Endodermal cell (in vitro differentiated cells): ENCODE measurements around the gene SIAH3. TPM values are rescaled to one million over a fixed set of nuclear protein-coding genes. Genes with fewer than 3 reads are reported as not detected.
A peak's percentile ranks its signal among the peaks of the same experiment; 100 is the strongest.

Experiments
- DNase-seq: peaks from one replicate; pipeline ENCODE4 v3.0.0-alpha.2; 2017
- H3K27ac ChIP-seq: 2 replicates; pipeline ENCODE4 v1.5.1; 2013; ENCODE audit warnings: mild to moderate bottlenecking, low read depth, low read length, moderate library complexity
- H3K27me3 ChIP-seq: 2 replicates; pipeline ENCODE4 v1.6.1; 2013; ENCODE audit warnings: mild to moderate bottlenecking, low read length, moderate library complexity; ENCODE audit not compliant: insufficient read depth, control insufficient read depth, poor library complexity, severe bottlenecking
- H3K36me3 ChIP-seq: 2 replicates; pipeline ENCODE4 v1.7.0; 2013; ENCODE audit warnings: mild to moderate bottlenecking, low read length, moderate library complexity; ENCODE audit not compliant: control insufficient read depth, insufficient read depth
- H3K4me1 ChIP-seq: one replicate; pipeline ENCODE4 v1.7.0; 2013; ENCODE audit warnings: low read length; ENCODE audit not compliant: control insufficient read depth, insufficient read depth
- H3K4me3 ChIP-seq: 2 replicates; pipeline ENCODE4 v1.5.1; 2013; ENCODE audit warnings: mild to moderate bottlenecking, low read length, moderate library complexity
- H3K9ac ChIP-seq: 2 replicates; pipeline ENCODE4 v1.6.1; 2013; ENCODE audit warnings: mild to moderate bottlenecking, low read length, moderate library complexity; ENCODE audit not compliant: poor library complexity, severe bottlenecking; ENCODE audit errors: extremely low read depth
- H3K9me3 ChIP-seq: 2 replicates; pipeline ENCODE4 v1.6.1; 2013; ENCODE audit warnings: mild to moderate bottlenecking, low read length, moderate library complexity; ENCODE audit not compliant: control insufficient read depth
- H3K27ac Mint-ChIP-seq: 2 replicates; pipeline ENCODE4 v1.8.0; 2020; ENCODE audit warnings: mixed read lengths
- H3K27me3 Mint-ChIP-seq: 2 replicates; pipeline ENCODE4 v1.8.0; 2021; ENCODE audit warnings: mild to moderate bottlenecking, mixed read lengths; ENCODE audit not compliant: insufficient read depth
- H3K36me3 Mint-ChIP-seq: 2 replicates; pipeline ENCODE4 v1.8.0; 2020; ENCODE audit warnings: low read depth, mixed read lengths
- H3K4me1 Mint-ChIP-seq: 2 replicates; pipeline ENCODE4 v1.8.0; 2020; ENCODE audit warnings: mixed read lengths
- H3K4me3 Mint-ChIP-seq: 2 replicates; pipeline ENCODE4 v1.8.0; 2020; ENCODE audit warnings: mild to moderate bottlenecking, moderate library complexity, mixed read lengths
- H3K9me3 Mint-ChIP-seq: 2 replicates; pipeline ENCODE4 v1.8.0; 2020; ENCODE audit warnings: mild to moderate bottlenecking, mixed read lengths
- WGBS, 2 experiments: methylation state at CpG; one replicate each; pipeline versions ENCODE4 v1.1.5 to v1.1.7; 2013; ENCODE audit warnings: missing lambda C conversion rate in 2 of 2, mixed read lengths in 1 of 2; ENCODE audit not compliant: insufficient coverage in 1 of 2, insufficient read length in 1 of 2; 5-methylcytosine and 5-hydroxymethylcytosine counted together
- total RNA-seq, 2 donors: library from RNA; stranded (reverse); fragmentation: NEBNext Ultra II Directional in 1 of 2; extraction: Animal tissue kit (Norgen Biotek cat#: 25700) in 1 of 2; gene quantifications; 2 replicates in 1 of 2; 3 replicates in 1 of 2; pipeline ENCODE4 v1.2.1, GENCODE V29; 2021
- TF ChIP-seq, protein P1 (sequence below): fragments of 200-600 bp; sonication (generic); conservative IDR thresholded peaks from 2 replicates; pipeline ENCODE4 v1.5.0; 2021; ENCODE audit warnings: antibody characterized with exemption, mild to moderate bottlenecking

SIAH3 gene
- total RNA-seq, 2 donors from 2014 or later, result not detected

DNA sequence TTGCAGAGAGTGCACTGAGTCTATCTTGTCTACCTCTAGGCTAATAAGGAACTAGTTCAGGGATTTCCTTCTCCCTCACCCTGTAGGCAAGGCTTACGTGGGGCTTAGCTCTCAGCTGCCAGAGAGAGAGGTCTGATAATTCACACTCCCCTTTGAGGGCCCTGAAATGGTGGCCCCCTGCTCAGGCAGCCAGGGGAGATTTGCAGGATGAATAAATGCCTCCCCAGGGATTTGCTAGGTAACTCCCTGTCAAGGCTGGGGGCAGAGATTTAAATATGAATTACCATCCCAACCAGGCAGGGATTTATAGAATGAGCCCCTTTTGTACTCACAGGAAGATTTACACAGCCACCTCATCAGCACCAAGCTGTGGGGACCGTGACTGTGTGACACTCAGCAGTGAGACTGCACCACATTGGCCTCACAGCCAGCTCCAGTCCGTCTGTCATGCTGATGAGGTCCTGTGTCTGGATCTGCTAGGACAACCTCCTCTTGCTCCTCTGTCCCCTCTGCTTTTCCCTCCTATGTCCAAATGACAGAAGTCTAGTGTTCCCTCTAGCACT is 76.1 kb downstream of the SIAH3 start:
- H3K4me1 ChIP-seq, result peaks cover 21% of the 10 kb centered on the region
- H3K27me3 Mint-ChIP-seq, result no peaks in the 10 kb centered on the region
- H3K27me3 ChIP-seq, result no peaks in the 10 kb centered on the region
- no peaks in the 10 kb centered on the region for H3K36me3 ChIP-seq
- no peak overlapping the region for H3K4me3 ChIP-seq
- H3K9me3 Mint-ChIP-seq, result peaks cover 10% of the 10 kb centered on the region
- H3K36me3 Mint-ChIP-seq, result no peaks in the 10 kb centered on the region
- TF ChIP-seq, protein P1, sequence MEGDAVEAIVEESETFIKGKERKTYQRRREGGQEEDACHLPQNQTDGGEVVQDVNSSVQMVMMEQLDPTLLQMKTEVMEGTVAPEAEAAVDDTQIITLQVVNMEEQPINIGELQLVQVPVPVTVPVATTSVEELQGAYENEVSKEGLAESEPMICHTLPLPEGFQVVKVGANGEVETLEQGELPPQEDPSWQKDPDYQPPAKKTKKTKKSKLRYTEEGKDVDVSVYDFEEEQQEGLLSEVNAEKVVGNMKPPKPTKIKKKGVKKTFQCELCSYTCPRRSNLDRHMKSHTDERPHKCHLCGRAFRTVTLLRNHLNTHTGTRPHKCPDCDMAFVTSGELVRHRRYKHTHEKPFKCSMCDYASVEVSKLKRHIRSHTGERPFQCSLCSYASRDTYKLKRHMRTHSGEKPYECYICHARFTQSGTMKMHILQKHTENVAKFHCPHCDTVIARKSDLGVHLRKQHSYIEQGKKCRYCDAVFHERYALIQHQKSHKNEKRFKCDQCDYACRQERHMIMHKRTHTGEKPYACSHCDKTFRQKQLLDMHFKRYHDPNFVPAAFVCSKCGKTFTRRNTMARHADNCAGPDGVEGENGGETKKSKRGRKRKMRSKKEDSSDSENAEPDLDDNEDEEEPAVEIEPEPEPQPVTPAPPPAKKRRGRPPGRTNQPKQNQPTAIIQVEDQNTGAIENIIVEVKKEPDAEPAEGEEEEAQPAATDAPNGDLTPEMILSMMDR, result no peak
- H3K27ac Mint-ChIP-seq, result no peak overlapping the region
- H3K4me1 Mint-ChIP-seq, result peaks cover 34% of the 10 kb centered on the region
- H3K9me3 ChIP-seq, result peaks cover 12% of the 10 kb centered on the region
- no peak overlapping the region for H3K4me3 Mint-ChIP-seq
- peak; percentile 57 for DNase-seq
- no peak overlapping the region for H3K27ac ChIP-seq
- H3K9ac ChIP-seq, result no peak overlapping the region
- 60 to 65% methylated on average over 2 to 3 of the region's 3 CpGs for WGBS, 2 experiments

DNA sequence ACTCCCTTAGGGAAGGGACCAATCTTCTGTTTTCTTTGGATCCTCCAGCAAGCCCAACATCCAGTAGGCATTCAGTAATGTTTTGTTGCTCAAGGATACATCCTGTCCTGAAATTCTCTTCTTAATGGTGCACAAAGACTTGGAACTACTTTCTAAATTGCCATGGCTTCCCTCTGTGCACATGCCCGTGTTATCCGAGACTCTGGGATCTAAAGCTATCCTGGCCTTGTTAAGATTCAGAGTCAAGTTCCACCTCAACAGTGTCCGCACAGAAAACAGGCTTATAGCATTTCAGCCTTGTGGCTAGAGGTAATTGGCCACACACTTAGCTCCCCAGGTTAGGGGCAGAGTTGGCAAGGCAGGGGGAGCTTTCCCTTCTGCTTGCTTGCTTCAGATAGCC is 77.6 kb downstream of the SIAH3 start:
- H3K4me3 Mint-ChIP-seq, result no peak overlapping the region
- no peak overlapping the region for H3K27ac ChIP-seq
- no peaks in the 10 kb centered on the region for H3K36me3 Mint-ChIP-seq
- H3K4me3 ChIP-seq, result no peak overlapping the region
- H3K27me3 ChIP-seq, result no peaks in the 10 kb centered on the region
- DNase-seq, result no peak
- peaks cover 15% of the 10 kb centered on the region for H3K9me3 ChIP-seq
- H3K36me3 ChIP-seq, result no peaks in the 10 kb centered on the region
- H3K4me1 Mint-ChIP-seq, result peaks cover 47% of the 10 kb centered on the region
- H3K9me3 Mint-ChIP-seq, result peaks cover 10% of the 10 kb centered on the region
- no peaks in the 10 kb centered on the region for H3K27me3 Mint-ChIP-seq
- no peak overlapping the region for H3K9ac ChIP-seq
- H3K4me1 ChIP-seq, result peaks cover 28% of the 10 kb centered on the region
- WGBS, 2 experiments, result 93% methylated on average over 2 to 3 of the region's 3 CpGs
- TF ChIP-seq, protein P1, result no peak
- no peak overlapping the region for H3K27ac Mint-ChIP-seq

DNA sequence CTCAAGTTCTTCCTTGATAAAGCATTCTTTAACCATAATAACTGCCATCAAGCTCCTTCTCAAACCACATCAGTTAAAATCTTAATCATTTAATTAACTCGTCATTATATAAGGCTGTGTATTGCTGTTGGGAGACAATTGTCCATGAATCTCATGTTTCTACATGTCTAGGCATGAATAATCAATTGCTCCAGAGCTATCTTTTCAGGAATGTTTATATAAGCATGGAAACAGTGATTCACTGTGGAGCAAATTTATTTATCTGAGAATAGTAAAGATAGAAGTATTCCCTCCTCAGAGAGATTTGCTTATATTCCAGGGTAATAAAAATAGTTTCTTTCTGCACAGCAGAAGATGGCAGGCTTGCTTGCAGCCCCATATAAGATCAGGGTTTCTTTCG is 78.3 kb downstream of the SIAH3 start:
- Mint-ChIP-seq H3K27me3 (no peaks in the 10 kb centered on the region), H3K9me3 (peaks cover 10% of the 10 kb centered on the region), H3K4me1 (peaks cover 53% of the 10 kb centered on the region), H3K36me3 (no peaks in the 10 kb centered on the region), H3K4me3 (no peak overlapping the region), H3K27ac (no peak overlapping the region)
- Histone ChIP-seq H3K9me3 (peaks cover 15% of the 10 kb centered on the region), H3K27ac (no peak overlapping the region), H3K36me3 (no peaks in the 10 kb centered on the region), H3K27me3 (no peaks in the 10 kb centered on the region), H3K4me3 (no peak overlapping the region), H3K9ac (no peak overlapping the region), H3K4me1 (peaks cover 35% of the 10 kb centered on the region)
- TF ChIP-seq, protein P1, result no peak
- WGBS, 2 experiments, result 96 to 100% methylated on average over 1 of the region's 2 CpGs
- DNase-seq, result no peak
